Stomach (tissue), 4 donors: ENCODE results near the gene FBP1.

Experiments
- EP300 ChIP-seq: sonication (generic); formaldehyde crosslinking; IDR thresholded peaks from one replicate; pipeline ENCODE4 v1.6.1; 2017; ENCODE audit warnings: antibody characterized with exemption
- POLR2A ChIP-seq, 4 donors: fragments of 450-650 bp; IDR thresholded peaks; one replicate each; pipeline ENCODE4 v1.6.1; 2016; ENCODE audit warnings: antibody characterized with exemption in 4 of 4, control low read depth in 2 of 4, mild to moderate bottlenecking in 1 of 4, moderate library complexity in 1 of 4
- TF ChIP-seq, protein P1 (sequence below), 7 experiments: fragments of 450-650 bp in 4 of 7; fragments of 200-600 bp in 3 of 7; sonication (generic) in 3 of 7; IDR thresholded peaks; one replicate each; pipeline ENCODE4 v1.5.1; 2016 to 2019; ENCODE audit warnings: antibody characterized with exemption in 7 of 7, control low read depth in 2 of 7, mild to moderate bottlenecking in 1 of 7

- TF ChIP-seq, protein P1, sequence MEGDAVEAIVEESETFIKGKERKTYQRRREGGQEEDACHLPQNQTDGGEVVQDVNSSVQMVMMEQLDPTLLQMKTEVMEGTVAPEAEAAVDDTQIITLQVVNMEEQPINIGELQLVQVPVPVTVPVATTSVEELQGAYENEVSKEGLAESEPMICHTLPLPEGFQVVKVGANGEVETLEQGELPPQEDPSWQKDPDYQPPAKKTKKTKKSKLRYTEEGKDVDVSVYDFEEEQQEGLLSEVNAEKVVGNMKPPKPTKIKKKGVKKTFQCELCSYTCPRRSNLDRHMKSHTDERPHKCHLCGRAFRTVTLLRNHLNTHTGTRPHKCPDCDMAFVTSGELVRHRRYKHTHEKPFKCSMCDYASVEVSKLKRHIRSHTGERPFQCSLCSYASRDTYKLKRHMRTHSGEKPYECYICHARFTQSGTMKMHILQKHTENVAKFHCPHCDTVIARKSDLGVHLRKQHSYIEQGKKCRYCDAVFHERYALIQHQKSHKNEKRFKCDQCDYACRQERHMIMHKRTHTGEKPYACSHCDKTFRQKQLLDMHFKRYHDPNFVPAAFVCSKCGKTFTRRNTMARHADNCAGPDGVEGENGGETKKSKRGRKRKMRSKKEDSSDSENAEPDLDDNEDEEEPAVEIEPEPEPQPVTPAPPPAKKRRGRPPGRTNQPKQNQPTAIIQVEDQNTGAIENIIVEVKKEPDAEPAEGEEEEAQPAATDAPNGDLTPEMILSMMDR (IDR thresholded peaks at IDR 0.05): no peak
- TF ChIP-seq POLR2A (IDR thresholded peaks at IDR 0.05) (no peak), EP300 (no peak)
Observed at GRCh38 chr9:94599102-94599501, 40.2 kb downstream of the FBP1 start.
